ENCODE data around the gene OAS2.

Gene OAS2

GRCh38 chr12:112973818-112974231 lies 4.5 kb upstream of the OAS2 start:
- TF ChIP-seq CTCF (conservative IDR thresholded peaks at IDR 0.05) (no peak), ZFX (IDR thresholded peaks at IDR 0.05) (no peak)
- H3K27ac ChIP-seq, result no peak overlapping the region

- TF ChIP-seq ZFX (IDR thresholded peaks at IDR 0.05) (no peak), CTCF (conservative IDR thresholded peaks at IDR 0.05) (no peak)
- no peak overlapping the region for H3K27ac ChIP-seq
Observed at GRCh38 chr12:112974904-112975303, 3.4 kb upstream of the OAS2 start.

- no peak for TF ChIP-seq ZFX (IDR thresholded peaks at IDR 0.05)
- TF ChIP-seq CTCF (conservative IDR thresholded peaks at IDR 0.05), result no peak
- H3K27ac ChIP-seq, result no peak overlapping the region
Observed at GRCh38 chr12:112977139-112977538, 1.2 kb upstream of the OAS2 start.

- TF ChIP-seq ZFX (IDR thresholded peaks at IDR 0.05), result no peak
- no peak for TF ChIP-seq CTCF (conservative IDR thresholded peaks at IDR 0.05)
- H3K27ac ChIP-seq, result no peak overlapping the region
Observed at GRCh38 chr12:112977641-112978040, 678 bp upstream of the OAS2 start.

- no peak overlapping the region for H3K27ac ChIP-seq
- TF ChIP-seq ZFX (IDR thresholded peaks at IDR 0.05) (no peak), CTCF (conservative IDR thresholded peaks at IDR 0.05) (no peak)
Observed at GRCh38 chr12:112979041-112979680, 842 bp downstream of the OAS2 start.

- no peak overlapping the region for H3K27ac ChIP-seq
- TF ChIP-seq ZFX (IDR thresholded peaks at IDR 0.05) (no peak), CTCF (conservative IDR thresholded peaks at IDR 0.05) (no peak)
Observed at GRCh38 chr12:112980491-112981158, 2.3 kb downstream of the OAS2 start.

GRCh38 chr12:112985642-112986290 lies 7.4 kb downstream of the OAS2 start:
- no peak overlapping the region for H3K27ac ChIP-seq
- TF ChIP-seq CTCF (conservative IDR thresholded peaks at IDR 0.05), result no peak
- TF ChIP-seq ZFX (IDR thresholded peaks at IDR 0.05), result no peak

Measured in C4-2B (cell line).